ENCODE measurements around the gene NDST3.

- TF ChIP-seq TAF1 (IDR thresholded peaks at IDR 0.05; ENCODE audit: borderline replicate concordance, low read depth, low read length) (no peak), POLR2AphosphoS5 (IDR thresholded peaks at IDR 0.05; ENCODE audit: low read depth, low read length) (no peak), POLR2A (IDR thresholded peaks at IDR 0.05; ENCODE audit: low read depth, low read length) (no peak)
Measured at GRCh38 chr4:118077767-118078105, 43.5 kb downstream of the NDST3 start.

All from GM12892 (cell line).